Lower lobe of right lung (tissue), 2 donors: ENCODE data around the gene BCAR3. TPM values are rescaled to one million over a fixed set of nuclear protein-coding genes. Genes with fewer than 3 reads are reported as not detected.
A peak's percentile ranks its signal among the peaks of the same experiment; 100 is the strongest.

Experiments used
- ATAC-seq, 2 donors: fragments of 200-7000 bp; cut with Tn5 transposase; one replicate each; pipeline ENCODE4 v1.9.1; 2020 to 2022; ENCODE audit warnings: mild to moderate bottlenecking in 2 of 2, moderate library complexity in 2 of 2
- DNase-seq: peaks from one replicate; pipeline ENCODE4 v3.0.0-alpha.2; 2020
- H3K27ac ChIP-seq: fragments of 200-600 bp; one replicate; pipeline ENCODE4 v1.8.0; 2022
- H3K27me3 ChIP-seq: fragments of 200-600 bp; one replicate; pipeline ENCODE4 v1.8.0; 2022; ENCODE audit warnings: low read depth
- H3K36me3 ChIP-seq: fragments of 200-600 bp; one replicate; pipeline ENCODE4 v1.8.0; 2022; ENCODE audit warnings: mild to moderate bottlenecking
- H3K4me1 ChIP-seq: fragments of 200-600 bp; one replicate; pipeline ENCODE4 v1.8.0; 2022
- H3K4me3 ChIP-seq: fragments of 200-600 bp; one replicate; pipeline ENCODE4 v1.8.0; 2022; ENCODE audit warnings: mild to moderate bottlenecking
- H3K9me3 ChIP-seq: fragments of 200-600 bp; one replicate; pipeline ENCODE4 v1.8.0; 2022
- intact Hi-C: fragments of 100-400 bp; cut with DNase I; formaldehyde crosslinking; loops from one replicate; pipeline ENCODE4 v1.11.0; 2022
- total RNA-seq: library from RNA; stranded (reverse); fragmentation: NEBNext Ultra II Directional; extraction: Animal tissue kit (Norgen Biotek cat#: 25700); gene quantifications from one replicate; pipeline ENCODE4 v1.2.1, GENCODE V29; 2021
- TF ChIP-seq, protein P1 (sequence below): fragments of 200-600 bp; IDR thresholded peaks from one replicate; pipeline ENCODE4 v1.8.0; 2022; ENCODE audit warnings: antibody characterized with exemption, mild to moderate bottlenecking
- donor health status: DM: no; HTN: yes; CAD: no; lungs with severe emphysema.

The BCAR3 gene
- total RNA-seq, 1 donor from 2014 or later = 24.9 TPM

DNA sequence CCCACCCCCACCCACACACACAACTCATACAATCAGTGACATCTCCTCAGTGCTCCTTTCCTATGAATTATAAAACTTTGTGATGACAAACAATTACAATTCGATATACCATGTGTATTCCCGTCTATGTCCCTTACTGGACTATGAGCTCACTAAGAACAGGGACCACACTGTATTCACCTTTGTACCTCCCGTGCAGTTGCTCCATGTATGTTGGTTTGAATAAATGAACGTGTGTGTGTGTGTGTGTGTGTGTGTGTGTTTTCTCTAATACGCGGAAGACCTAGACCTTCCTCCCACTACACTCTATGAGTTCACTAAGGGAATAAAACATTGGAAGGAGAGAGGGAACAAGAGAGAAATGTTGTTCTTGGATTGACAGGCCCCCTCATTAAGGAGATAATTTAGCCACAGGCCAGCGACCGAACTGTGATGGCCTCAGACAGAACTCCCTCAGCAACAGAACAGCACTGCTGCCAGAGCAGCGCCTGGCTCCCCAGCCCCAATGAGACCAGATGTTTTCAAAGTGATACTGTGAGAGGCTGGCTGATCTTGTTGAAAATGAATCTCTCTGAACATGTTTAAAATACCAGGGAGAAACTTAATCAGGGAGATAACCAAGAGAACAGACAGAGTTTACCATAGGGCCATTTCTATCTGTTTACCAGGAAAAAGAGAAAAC lies 21.7 kb downstream of the BCAR3 start:
- Histone ChIP-seq H3K27me3 (no peaks in the 10 kb centered on the region), H3K36me3 (peaks cover 13% of the 10 kb centered on the region), H3K4me1 (peaks cover 34% of the 10 kb centered on the region), H3K4me3 (no peak overlapping the region), H3K27ac (peak overlapping the region; percentile 37), H3K9me3 (no peaks in the 10 kb centered on the region)
- TF ChIP-seq, protein P1, sequence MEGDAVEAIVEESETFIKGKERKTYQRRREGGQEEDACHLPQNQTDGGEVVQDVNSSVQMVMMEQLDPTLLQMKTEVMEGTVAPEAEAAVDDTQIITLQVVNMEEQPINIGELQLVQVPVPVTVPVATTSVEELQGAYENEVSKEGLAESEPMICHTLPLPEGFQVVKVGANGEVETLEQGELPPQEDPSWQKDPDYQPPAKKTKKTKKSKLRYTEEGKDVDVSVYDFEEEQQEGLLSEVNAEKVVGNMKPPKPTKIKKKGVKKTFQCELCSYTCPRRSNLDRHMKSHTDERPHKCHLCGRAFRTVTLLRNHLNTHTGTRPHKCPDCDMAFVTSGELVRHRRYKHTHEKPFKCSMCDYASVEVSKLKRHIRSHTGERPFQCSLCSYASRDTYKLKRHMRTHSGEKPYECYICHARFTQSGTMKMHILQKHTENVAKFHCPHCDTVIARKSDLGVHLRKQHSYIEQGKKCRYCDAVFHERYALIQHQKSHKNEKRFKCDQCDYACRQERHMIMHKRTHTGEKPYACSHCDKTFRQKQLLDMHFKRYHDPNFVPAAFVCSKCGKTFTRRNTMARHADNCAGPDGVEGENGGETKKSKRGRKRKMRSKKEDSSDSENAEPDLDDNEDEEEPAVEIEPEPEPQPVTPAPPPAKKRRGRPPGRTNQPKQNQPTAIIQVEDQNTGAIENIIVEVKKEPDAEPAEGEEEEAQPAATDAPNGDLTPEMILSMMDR = no peak
- no peak for ATAC-seq
- intact Hi-C loops = no loop called here
- no peak for DNase-seq

DNA sequence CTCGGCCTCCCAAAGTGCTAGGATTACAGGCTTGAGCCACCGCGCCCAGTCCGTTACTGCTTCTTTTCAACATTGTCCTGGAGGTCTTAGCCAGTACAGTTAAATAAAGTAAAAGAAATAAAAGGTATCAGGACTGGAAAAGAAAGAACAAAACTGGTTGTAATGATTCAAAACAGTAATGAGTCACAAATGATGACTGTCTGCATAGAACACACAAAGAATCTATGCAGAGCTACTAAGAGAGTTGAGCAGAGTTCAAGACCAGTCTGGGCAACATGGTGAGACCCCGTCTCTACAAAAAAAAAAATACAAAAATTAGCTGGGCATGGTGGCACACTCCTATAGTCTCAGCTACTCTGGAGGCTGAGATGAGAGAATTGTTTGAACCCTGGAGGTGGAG lies 23.4 kb downstream of the BCAR3 start:
- intact Hi-C loops = no loop called here
- Histone ChIP-seq H3K27ac (no peak overlapping the region), H3K9me3 (no peaks in the 10 kb centered on the region), H3K27me3 (no peaks in the 10 kb centered on the region), H3K4me3 (no peak overlapping the region), H3K4me1 (peaks cover 17% of the 10 kb centered on the region), H3K36me3 (peaks cover 13% of the 10 kb centered on the region)
- DNase-seq (no peak), ATAC-seq (no peak)
- TF ChIP-seq, protein P1 = no peak

DNA sequence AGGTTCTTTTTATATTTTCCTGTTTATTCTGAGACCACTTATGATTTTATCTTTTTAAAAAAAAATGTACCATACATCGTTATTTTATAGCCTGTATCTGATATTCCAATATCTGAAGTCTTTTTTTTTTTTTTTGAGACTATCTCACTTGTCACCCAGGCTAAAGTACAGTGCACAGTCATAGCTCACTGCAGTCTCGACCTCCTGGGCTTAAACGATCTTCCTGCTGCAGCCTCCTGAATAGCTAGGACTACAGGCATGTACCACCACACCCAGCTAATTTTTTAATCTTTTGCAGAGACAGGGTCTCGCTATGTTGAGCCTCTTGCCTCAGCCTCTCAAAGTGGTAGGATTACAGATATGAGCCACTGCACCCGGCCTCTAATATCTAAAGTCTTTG lies 25.1 kb downstream of the BCAR3 start:
- TF ChIP-seq, protein P1 = no peak
- no peak overlapping the region for H3K27ac ChIP-seq
- no peaks in the 10 kb centered on the region for H3K27me3 ChIP-seq
- intact Hi-C loops = no loop called here
- peaks cover 13% of the 10 kb centered on the region for H3K36me3 ChIP-seq
- no peak overlapping the region for H3K4me3 ChIP-seq
- peaks cover 10% of the 10 kb centered on the region for H3K4me1 ChIP-seq
- ATAC-seq (no peak), DNase-seq (no peak)
- H3K9me3 ChIP-seq = no peaks in the 10 kb centered on the region

DNA sequence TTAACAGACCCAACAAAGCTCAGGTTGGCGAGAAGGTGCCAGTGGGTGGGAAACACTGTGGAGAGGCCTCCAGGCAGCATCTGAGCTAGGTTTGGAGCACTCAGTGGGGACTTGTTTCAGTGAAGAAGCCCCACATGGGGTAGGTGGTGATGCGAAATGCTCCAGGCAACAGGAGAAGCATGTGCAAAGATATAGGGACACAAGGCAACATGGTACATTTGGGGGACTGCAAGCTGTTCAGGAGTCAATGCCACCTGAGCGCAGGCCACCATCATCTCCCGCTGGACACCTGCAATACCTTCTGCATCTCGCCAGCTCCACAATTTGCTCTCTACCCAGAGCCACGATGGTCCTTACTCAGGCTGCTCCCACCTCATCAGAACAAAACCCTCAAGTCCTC lies 28.0 kb downstream of the BCAR3 start:
- DNase-seq = no peak
- intact Hi-C loops = no loop called here

DNA sequence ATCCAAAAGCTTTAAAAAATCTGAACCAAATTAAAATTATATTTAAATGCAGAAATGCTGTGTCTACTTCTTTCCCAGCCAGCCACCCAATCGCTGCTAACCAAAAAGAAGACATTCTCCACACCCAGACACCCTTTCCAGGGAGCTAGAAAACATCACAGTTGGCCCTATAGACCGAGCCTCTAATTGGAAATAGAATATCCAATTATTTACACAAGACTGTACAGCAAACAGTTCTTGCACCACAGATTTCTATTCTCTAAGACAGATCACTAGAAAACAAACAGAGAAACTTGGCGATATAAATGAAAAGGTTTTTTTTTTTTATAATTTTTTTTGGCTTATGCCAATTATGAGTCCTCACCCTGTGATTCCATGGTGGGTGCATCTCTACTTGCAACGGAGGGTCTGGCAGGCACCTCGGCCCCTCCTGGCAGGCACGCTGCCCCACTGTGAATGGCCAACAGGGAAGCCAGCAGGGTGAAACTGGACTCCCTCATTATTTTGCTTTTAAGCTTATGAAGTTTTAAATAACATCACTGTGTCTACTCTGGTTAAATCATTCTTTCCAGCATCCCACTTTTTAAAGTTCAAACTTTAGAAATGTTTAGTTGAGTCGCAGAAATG lies 29.2 kb downstream of the BCAR3 start:
- H3K27me3 ChIP-seq = no peaks in the 10 kb centered on the region
- TF ChIP-seq, protein P1 = no peak
- ATAC-seq (no peak), DNase-seq (no peak)
- H3K4me1 ChIP-seq = peaks cover 10% of the 10 kb centered on the region
- intact Hi-C loops = no loop called here
- H3K36me3 ChIP-seq = peaks cover 8% of the 10 kb centered on the region
- no peak overlapping the region for H3K27ac ChIP-seq
- no peak overlapping the region for H3K4me3 ChIP-seq
- no peaks in the 10 kb centered on the region for H3K9me3 ChIP-seq

More for the DNA sequence above, 28.0 kb downstream of the BCAR3 start:
- Histone ChIP-seq H3K36me3 (peaks cover 19% of the 10 kb centered on the region), H3K4me3 (no peak overlapping the region), H3K9me3 (no peaks in the 10 kb centered on the region), H3K4me1 (peaks cover 10% of the 10 kb centered on the region), H3K27me3 (no peaks in the 10 kb centered on the region), H3K27ac (no peak overlapping the region)
- TF ChIP-seq, protein P1 = no peak
- ATAC-seq = no peak
